ENCODE results near the gene PUS3.

The PUS3 gene

DNA sequence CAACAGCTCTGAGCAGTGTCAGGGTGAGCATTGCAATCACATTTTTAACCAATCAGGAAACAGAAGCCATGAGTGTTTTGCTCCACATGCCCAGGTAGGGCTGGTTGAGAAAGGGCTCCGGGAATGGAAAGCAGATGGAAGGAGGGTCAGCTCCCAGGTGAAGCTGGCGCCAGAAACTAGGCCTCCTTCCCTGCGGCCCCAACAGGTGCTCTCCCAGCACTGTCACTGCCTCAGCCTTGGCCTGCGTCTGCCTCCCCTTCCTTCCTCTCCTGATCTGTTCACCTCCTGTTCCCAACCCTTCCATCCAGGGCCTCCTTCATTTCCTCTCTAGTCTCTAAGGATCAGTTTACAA lies 38.2 kb upstream of the PUS3 start:
- DNase-seq (ENCODE audit: low read depth, low spot score) = no peak

GRCh38 chr11:125940145-125940544 lies 37.1 kb upstream of the PUS3 start:
- DNase-seq (ENCODE audit: low read depth, low spot score) = no peak

DNA sequence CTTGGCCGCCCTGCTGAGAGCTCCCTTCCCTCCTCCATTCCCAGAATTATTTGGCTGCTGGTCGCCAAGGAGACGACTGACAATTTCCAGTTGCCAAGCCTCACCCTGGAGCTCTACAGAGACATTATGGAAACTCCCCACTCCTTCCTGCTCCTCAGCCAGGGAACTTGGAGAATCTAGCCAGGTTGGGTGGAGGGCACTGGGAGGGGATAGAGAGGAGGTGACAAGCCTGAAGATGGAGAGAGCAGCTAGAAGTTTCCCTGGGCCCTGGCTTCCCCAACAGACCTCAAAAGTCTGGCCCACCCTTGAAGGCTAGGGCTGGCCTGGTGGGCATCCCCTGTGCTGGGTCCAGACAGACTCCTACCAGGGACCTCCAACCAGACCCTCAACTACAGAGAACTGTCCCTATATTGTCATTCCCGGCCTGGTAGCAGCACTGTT lies 36.1 kb upstream of the PUS3 start:
- DNase-seq (ENCODE audit: low read depth, low spot score) = no peak

- no peak for DNase-seq (ENCODE audit: low read depth, low spot score)
Observed at GRCh38 chr11:125938418-125938817, 35.4 kb upstream of the PUS3 start.

DNA sequence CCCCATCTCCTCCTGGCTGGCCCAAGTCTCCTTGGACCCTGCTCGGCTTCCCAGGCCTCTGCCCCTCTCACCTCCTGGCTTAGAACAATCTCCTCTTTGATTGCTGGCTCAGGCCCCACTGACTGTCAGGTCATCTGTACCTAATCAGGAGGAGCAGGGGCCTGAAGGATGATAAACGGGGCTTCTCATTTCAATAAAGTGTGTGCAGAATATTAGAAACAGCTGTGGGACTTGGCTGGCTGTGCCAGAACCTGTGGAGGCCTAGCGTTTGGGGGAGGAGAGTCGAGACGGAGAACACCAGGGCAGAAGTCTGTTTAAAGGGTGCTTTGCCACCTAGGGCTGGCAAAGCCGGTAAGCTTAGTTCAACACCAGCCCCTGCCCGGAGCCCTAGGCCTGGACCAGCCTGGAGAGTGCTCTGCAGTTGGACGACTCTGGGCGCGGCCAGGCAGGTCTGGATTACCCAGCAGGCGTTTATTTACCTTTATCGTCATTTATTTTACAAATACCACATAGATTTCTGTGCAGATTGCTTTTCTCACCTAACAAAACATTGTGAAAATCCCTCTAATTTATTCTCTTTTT lies 32.7 kb upstream of the PUS3 start:
- DNase-seq (ENCODE audit: low read depth, low spot score) = no peak

DNA sequence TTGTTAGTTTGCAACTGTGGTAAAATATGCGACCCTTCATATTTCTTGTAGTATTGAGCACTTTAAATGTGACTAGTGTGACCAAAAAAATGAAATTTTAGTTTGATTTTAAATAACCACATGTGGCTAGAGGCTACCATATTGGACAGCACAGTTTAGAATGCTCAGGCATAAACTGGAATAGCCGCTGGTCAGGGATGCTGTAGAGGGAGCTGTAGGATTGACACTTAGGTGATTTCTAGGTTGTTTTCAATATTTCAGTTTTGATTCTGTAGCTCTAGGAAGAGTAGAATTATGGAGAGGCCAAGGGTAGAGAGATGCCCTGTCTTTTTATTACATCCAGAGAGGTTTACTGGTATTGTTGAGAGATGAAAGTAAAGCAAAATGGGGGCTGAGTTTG lies 32.0 kb upstream of the PUS3 start:
- DNase-seq (ENCODE audit: low read depth, low spot score) = no peak

- no peak for DNase-seq (ENCODE audit: low read depth, low spot score)
Observed at GRCh38 chr11:125934473-125934872, 31.5 kb upstream of the PUS3 start.

- DNase-seq (ENCODE audit: low read depth, low spot score) = no peak
Observed at GRCh38 chr11:125933030-125933813, 30.2 kb upstream of the PUS3 start.

DNA sequence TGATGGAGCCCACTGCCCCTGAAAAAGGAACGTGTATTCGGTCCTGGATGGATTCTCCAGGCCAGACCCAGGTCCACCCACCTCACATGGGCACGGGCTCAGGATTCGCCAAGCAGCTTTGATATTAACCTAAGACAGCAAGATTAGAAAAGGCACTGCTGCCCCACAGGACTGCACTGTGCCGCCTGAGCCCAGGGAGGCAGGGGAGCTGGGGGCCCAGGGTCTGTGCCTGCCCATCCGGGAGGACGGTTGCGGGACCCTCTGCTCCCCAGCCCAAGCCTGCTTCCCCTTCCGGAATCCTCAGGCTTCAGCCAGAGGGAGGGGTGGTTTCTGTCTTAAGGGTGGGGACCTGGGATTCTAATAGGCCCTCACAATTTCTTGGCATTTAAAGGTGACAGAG lies 29.3 kb upstream of the PUS3 start:
- DNase-seq (ENCODE audit: low read depth, low spot score) = no peak

DNA sequence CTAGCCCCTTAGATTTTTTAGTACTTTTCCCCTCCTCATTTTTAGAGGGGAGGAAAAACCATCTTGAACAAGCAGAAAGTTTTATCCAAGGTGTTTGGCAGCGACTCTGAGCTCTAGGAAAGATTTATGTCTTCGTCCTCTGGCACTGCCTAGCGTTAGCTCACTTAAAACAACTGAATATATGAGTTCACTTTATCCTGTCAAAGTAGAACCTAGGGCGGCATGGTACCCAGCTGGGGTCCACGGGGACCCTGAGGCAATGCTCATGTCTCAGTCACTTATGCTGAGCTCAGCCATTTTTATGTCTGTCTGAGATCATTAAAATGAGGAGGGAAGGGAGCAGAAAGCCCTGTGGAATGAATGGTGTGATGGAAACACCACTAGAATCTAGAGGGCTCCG lies 28.7 kb upstream of the PUS3 start:
- no peak for DNase-seq (ENCODE audit: low read depth, low spot score)

DNA sequence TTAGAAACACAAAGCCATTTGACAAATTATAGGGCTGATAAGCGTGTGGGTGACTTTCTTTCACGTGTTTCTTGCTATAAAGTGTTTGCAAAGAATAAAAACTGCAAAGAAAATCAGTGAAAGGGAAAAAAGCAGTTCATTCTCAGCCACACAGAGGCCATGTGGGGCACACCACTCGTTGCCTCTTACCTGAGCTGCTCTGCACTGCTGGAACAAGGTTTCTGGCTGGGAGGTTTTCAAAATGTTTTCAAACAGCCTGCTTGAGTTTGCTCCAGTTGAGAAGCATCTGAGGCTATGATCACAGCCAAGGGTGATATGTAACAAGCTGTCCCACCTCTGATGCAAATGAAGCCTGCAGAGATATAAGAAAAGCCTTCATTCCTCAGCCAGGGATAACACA lies 28.1 kb upstream of the PUS3 start:
- DNase-seq (ENCODE audit: low read depth, low spot score) = no peak

- no peak for DNase-seq (ENCODE audit: low read depth, low spot score)
Observed at GRCh38 chr11:125930076-125930450, 27.1 kb upstream of the PUS3 start.

GRCh38 chr11:125929445-125930075 lies 26.6 kb upstream of the PUS3 start:
- no peak for DNase-seq (ENCODE audit: low read depth, low spot score)

DNA sequence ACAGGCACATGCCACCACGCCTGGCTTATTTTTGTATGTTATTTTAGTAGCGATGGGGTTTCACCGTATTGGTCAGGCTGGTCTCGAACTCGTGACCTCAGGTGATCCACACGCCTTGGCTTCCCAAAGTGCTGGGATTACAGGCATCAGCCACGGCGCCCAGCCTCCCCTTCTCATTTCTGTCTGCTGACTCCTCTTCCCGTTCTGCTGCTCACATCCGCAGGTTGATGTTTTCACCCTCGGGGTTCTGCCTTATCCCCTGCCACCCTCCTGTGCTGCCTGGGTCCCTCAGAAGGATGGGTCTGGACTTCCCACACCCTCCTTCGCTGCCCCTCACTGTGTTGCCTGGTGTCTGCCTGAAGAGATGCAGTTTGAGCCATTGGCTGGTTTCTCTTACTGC lies 23.7 kb upstream of the PUS3 start:
- DNase-seq (ENCODE audit: low read depth, low spot score) = no peak

GRCh38 chr11:125925804-125926203 lies 22.8 kb upstream of the PUS3 start:
- no peak for DNase-seq (ENCODE audit: low read depth, low spot score)

DNA sequence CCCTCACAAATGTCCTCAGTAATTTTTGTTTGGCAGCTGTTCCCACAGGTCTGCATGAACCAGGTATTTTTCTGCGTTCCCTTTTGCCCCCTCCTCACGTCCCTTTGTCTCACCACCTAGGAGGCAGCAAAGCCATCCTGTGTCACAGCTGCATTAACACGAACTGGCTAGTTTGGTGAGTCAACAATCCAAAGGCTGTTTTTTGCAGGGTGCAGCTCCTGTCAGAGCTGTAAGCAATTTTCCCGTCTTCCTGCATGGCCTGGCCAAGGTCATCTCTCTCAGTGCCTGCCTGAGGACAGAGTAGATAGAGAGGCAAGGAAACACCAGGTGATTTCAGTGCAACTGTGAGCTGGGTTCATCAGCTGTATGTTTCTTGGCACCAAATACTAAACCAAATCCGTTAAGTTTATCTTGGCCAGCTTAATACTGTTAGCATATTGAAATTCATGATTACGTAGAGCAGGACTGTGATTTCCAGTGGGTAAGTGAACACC lies 22.3 kb upstream of the PUS3 start:
- DNase-seq (ENCODE audit: low read depth, low spot score) = no peak

GRCh38 chr11:125924384-125925007 lies 21.5 kb upstream of the PUS3 start:
- no peak for DNase-seq (ENCODE audit: low read depth, low spot score)

DNA sequence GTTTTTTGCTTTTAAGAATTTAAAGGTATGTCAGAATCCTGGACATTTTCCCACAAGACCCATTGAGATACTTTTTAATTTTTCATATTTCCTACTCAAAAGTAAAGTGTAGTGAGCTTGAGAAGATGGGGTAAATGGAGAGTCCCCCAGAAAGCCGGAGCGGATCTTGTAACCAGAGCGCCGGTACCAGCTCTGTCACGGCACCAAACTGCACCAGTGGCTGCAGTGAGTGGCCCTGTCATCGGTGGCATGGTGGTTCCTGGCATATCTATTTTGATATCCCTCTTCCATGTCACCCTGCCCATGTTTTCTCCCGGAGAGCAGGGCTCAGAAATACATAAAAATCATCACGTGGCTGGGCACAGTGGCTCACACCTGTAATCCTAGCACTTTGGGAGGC lies 20.6 kb upstream of the PUS3 start:
- no peak for DNase-seq (ENCODE audit: low read depth, low spot score)

DNA sequence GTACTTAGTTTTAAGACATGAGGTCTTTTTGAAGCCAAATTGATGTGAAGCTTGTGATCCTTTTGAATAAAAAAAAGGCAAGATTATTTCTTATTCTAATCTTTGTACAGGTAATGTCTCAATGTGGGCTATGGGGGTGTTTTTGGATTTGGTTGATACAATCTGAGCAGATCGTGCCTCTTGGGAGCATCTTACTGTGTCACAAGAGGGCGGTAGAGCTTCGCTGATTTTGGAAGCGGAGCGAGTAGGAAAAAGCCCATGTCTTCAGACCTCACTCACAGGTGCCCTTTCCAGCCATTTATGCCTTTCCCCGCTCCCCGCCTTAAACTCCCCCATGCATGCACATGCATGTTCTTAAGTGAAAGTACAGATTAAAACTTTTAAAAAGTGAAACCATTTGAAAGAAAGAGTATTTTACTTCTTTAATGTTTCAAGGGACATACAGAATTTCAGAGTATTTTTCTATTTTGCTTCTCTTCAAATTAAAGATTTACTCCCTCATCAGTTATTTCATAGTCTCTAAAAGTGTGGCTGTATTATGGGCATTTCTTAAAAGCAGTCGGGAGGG lies 20.1 kb upstream of the PUS3 start:
- peak; percentile 53 for DNase-seq (ENCODE audit: low read depth, low spot score)

DNA sequence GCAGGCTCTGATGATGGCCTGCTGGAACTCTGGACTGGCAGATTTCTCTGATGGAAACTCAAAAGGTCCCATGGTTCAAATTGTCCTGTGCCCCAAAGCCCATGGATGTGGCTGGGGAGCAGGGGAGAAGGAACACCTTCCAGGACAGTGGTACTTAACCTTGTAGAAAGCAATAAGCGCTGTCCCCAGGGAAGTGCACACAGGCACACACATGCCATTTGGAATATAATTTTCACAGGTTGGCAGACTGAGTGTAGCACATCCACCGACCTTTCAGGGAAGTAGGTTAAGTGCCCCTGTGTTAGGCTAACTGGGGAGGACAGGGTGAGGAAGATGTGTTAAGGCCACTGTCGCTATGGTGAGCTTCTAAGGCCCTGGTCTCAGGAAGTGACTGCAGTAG lies 19.1 kb upstream of the PUS3 start:
- no peak for DNase-seq (ENCODE audit: low read depth, low spot score)

GRCh38 chr11:125921042-125921441 lies 18.0 kb upstream of the PUS3 start:
- no peak for DNase-seq (ENCODE audit: low read depth, low spot score)

DNA sequence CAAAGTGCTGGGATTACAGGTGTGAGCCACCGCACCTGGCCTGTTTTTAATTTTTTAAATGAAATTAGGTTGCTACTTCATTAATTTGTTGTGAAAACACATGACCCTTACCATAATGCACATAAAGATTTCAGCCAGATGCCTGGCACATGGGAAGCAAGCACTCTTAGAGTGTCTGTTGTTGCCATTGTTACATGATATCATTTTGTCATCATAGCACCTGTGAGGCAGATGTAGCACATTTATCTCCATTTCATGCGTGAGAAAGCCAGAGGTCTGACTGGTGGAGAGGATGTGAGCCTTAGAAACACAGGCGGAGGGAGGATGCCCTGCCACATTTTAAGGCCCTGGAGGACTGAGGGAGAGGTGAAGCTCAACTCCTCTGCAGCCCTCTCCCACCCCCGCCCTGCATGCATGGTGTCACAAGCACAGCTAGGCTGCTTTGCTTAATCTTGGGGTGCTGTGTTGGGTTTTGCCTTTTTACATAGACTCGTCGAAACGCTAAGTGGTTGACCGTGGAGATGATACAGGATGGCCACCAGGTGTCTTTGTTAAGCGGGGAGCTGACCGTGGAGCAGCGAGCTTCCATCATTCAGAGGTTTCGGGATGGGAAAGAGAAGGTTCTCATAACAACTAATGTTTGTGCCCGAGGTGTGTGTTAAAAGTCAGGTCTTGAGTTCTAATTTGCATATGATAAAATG lies 15.3 kb upstream of the PUS3 start:
- DNase-seq (ENCODE audit: low read depth, low spot score) = no peak
